Loucy (cell line): ENCODE results near the gene DSCAM.

ENCODE experiments used
- H2AFZ ChIP-seq: fragments of 200-600 bp; sonication (generic); 2 replicates; pipeline ENCODE4 v1.6.0; 2016; ENCODE audit warnings: antibody characterized with exemption, mild to moderate bottlenecking, low read length, moderate library complexity
- H3F3A ChIP-seq: fragments of 200-600 bp; 2 replicates; pipeline ENCODE4 v1.6.0; 2016; ENCODE audit warnings: antibody characterized with exemption, low read depth, mild to moderate bottlenecking
- H3K27me3 ChIP-seq: fragments of 200-600 bp; sonication (generic); 2 replicates; pipeline ENCODE4 v1.6.1; 2014; ENCODE audit warnings: low read length, mild to moderate bottlenecking; ENCODE audit not compliant: insufficient read depth, poor library complexity, severe bottlenecking
- H3K36me3 ChIP-seq: fragments of 200-600 bp; sonication (generic); 2 replicates; pipeline ENCODE4 v1.6.1; 2016; ENCODE audit warnings: low read length; ENCODE audit not compliant: insufficient read depth
- H3K4me1 ChIP-seq: fragments of 200-600 bp; sonication (generic); 2 replicates; pipeline ENCODE4 v1.5.1; 2014; ENCODE audit warnings: low read length, mild to moderate bottlenecking; ENCODE audit not compliant: insufficient read depth, poor library complexity, severe bottlenecking
- H3K4me2 ChIP-seq: fragments of 200-600 bp; sonication (generic); 2 replicates; pipeline ENCODE4 v1.6.0; 2014; ENCODE audit warnings: antibody characterized with exemption, low read length, low read depth, mild to moderate bottlenecking; ENCODE audit not compliant: poor library complexity, severe bottlenecking
- H3K4me3 ChIP-seq: fragments of 200-600 bp; sonication (generic); 2 replicates; pipeline ENCODE4 v1.5.1; 2014; ENCODE audit warnings: low read length, mild to moderate bottlenecking, mixed read lengths; ENCODE audit not compliant: poor library complexity, severe bottlenecking
- H3K79me2 ChIP-seq: fragments of 200-600 bp; sonication (generic); 2 replicates; pipeline ENCODE4 v1.6.1; 2014; ENCODE audit warnings: low read length; ENCODE audit not compliant: insufficient read depth
- H3K9ac ChIP-seq: fragments of 200-600 bp; sonication (generic); 2 replicates; pipeline ENCODE4 v1.6.0; 2014; ENCODE audit warnings: mild to moderate bottlenecking, low read depth, low read length, moderate library complexity; ENCODE audit not compliant: poor library complexity, severe bottlenecking
- H3K9me2 ChIP-seq: fragments of 200-600 bp; sonication (generic); replicated peaks from 2 replicates; pipeline ENCODE4 v1.6.1; 2016; ENCODE audit warnings: low read depth, low read length, mixed read lengths
- H3K9me3 ChIP-seq: fragments of 200-600 bp; sonication (generic); 2 replicates; pipeline ENCODE4 v1.6.1; 2014; ENCODE audit warnings: mild to moderate bottlenecking, antibody characterized with exemption, low read length, low read depth; ENCODE audit not compliant: insufficient read depth
- H4K20me1 ChIP-seq: fragments of 200-600 bp; sonication (generic); 2 replicates; pipeline ENCODE4 v1.6.0; 2014; ENCODE audit warnings: antibody characterized with exemption, low read length, mild to moderate bottlenecking; ENCODE audit not compliant: insufficient read depth, poor library complexity, severe bottlenecking
- EZH2phosphoT487 ChIP-seq: fragments of 200-600 bp; IDR thresholded peaks from 2 replicates; pipeline ENCODE4 v1.6.1; 2018; ENCODE audit warnings: antibody characterized with exemption, mild to moderate bottlenecking, moderate library complexity, borderline replicate concordance
- TF ChIP-seq, protein P1 (sequence below): fragments of 200-600 bp; sonication (generic); conservative IDR thresholded peaks from 2 replicates; pipeline ENCODE4 v1.5.1; 2014; ENCODE audit warnings: mild to moderate bottlenecking, antibody characterized with exemption, low read length

The DSCAM gene

DNA sequence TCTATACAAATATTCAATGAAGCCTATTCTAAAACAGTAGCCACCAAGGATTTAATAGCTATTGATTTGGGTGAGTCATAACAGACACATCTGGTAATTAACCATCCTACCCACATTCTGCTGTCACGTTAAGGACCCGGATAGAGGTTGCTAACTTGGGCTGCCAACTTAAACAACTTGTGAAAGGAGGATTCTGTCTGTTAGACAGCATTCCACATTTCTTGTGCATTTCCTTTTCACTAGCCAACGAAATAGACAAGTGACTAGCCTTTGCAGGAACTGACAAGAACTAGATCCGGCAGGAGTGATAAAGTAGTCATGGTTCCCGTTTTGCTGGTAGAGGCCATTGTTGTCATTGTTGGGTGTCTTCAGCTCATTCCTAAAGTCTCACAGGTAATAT lies 9.5 kb downstream of the DSCAM start:
- TF ChIP-seq, protein P1, sequence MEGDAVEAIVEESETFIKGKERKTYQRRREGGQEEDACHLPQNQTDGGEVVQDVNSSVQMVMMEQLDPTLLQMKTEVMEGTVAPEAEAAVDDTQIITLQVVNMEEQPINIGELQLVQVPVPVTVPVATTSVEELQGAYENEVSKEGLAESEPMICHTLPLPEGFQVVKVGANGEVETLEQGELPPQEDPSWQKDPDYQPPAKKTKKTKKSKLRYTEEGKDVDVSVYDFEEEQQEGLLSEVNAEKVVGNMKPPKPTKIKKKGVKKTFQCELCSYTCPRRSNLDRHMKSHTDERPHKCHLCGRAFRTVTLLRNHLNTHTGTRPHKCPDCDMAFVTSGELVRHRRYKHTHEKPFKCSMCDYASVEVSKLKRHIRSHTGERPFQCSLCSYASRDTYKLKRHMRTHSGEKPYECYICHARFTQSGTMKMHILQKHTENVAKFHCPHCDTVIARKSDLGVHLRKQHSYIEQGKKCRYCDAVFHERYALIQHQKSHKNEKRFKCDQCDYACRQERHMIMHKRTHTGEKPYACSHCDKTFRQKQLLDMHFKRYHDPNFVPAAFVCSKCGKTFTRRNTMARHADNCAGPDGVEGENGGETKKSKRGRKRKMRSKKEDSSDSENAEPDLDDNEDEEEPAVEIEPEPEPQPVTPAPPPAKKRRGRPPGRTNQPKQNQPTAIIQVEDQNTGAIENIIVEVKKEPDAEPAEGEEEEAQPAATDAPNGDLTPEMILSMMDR: no peak
- no peak for TF ChIP-seq EZH2phosphoT487
- Histone ChIP-seq H3K9me2 (no peaks in the 10 kb centered on the region), H3K79me2 (no peaks in the 10 kb centered on the region), H3K9me3 (0 out of 2 replicates have a peak, but pooled peaks cover 4% of the 10 kb centered on the region), H2AFZ (no peak overlapping the region), H3K4me1 (no peaks in the 10 kb centered on the region), H3K4me2 (no peak overlapping the region), H3K27me3 (no peaks in the 10 kb centered on the region), H3K36me3 (no peaks in the 10 kb centered on the region), H3K9ac (no peak overlapping the region), H3K4me3 (no peak overlapping the region), H4K20me1 (no peaks in the 10 kb centered on the region), H3F3A (no peaks in the 10 kb centered on the region)

- TF ChIP-seq EZH2phosphoT487: no peak
- TF ChIP-seq, protein P1: no peak
- Histone ChIP-seq H3K4me2 (no peak overlapping the region), H3K9me2 (no peaks in the 10 kb centered on the region), H4K20me1 (no peaks in the 10 kb centered on the region), H3K4me1 (no peaks in the 10 kb centered on the region), H3K79me2 (no peaks in the 10 kb centered on the region), H3K27me3 (no peaks in the 10 kb centered on the region), H3F3A (no peaks in the 10 kb centered on the region), H3K9me3 (0 out of 2 replicates have a peak, but pooled peaks cover 4% of the 10 kb centered on the region), H3K36me3 (no peaks in the 10 kb centered on the region), H2AFZ (no peak overlapping the region), H3K4me3 (no peak overlapping the region), H3K9ac (no peak overlapping the region)
Measured at GRCh38 chr21:40835184-40835694, 11.7 kb downstream of the DSCAM start.

DNA sequence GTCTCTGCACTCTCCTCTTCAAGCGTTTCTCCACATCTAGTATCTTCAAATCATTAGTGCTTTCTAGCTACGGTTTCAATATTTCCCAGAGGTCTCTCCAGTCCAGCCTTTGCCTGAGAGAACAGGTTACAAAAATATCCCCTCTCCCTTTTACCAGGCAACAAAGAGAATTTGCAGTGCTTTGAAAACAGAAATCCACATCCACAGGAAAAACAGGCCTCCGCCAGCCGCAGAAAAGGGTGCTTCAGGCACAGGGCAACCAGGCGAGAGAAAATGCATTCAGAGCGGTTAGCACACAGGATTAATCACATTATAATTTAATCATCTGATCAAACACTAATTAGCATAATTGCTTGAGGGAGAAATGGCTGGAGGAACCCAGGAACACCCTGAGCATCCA lies 13.8 kb downstream of the DSCAM start:
- TF ChIP-seq EZH2phosphoT487: no peak
- TF ChIP-seq, protein P1: no peak
- Histone ChIP-seq H3K4me1 (no peaks in the 10 kb centered on the region), H2AFZ (no peak overlapping the region), H3K4me3 (no peak overlapping the region), H3K4me2 (no peak overlapping the region), H3K9ac (no peak overlapping the region), H3K9me2 (no peaks in the 10 kb centered on the region), H4K20me1 (no peaks in the 10 kb centered on the region), H3K79me2 (no peaks in the 10 kb centered on the region), H3F3A (no peaks in the 10 kb centered on the region), H3K27me3 (no peaks in the 10 kb centered on the region), H3K9me3 (peaks cover 4% of the 10 kb centered on the region; the same call in 1 of the 2 replicates), H3K36me3 (no peaks in the 10 kb centered on the region)
